Measurements from ENCODE around the gene GRIK1.

Gene GRIK1

DNA sequence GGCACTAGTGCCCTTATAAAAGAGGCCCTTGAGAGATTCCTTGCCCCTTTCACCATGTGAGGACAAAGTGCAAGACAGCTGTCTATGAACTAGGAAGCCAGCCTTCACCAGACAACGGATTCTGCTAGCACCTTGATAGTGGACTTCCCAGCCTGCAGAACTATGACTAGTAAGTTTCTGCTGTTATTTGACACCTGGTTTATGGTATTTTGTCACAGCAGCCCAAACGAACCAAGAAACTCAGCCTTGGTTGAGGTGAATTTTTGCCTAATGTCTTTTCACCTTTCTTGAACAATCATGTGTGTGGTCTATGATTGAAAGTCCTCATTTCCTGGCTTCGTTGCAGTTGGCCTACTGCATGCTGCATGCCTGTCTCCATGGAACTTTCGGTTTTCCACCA, 302.2 kb downstream of the GRIK1 start:
- Histone ChIP-seq H3K4me3 (ENCODE audit: low read length, poor library complexity, severe bottlenecking) (no peak overlapping the region), H3K9me3 (ENCODE audit: insufficient read depth, low read depth, low read length) (peaks cover 8% of the 10 kb centered on the region; the same call in 1 of the 2 replicates), H3K79me2 (ENCODE audit: insufficient read depth, low read length) (no peaks in the 10 kb centered on the region), H3K27me3 (ENCODE audit: insufficient read depth, low read length, poor library complexity, severe bottlenecking) (no peaks in the 10 kb centered on the region), H3F3A (ENCODE audit: low read depth) (no peaks in the 10 kb centered on the region), H3K4me2 (ENCODE audit: low read depth, low read length, poor library complexity, severe bottlenecking) (no peak overlapping the region), H3K4me1 (ENCODE audit: insufficient read depth, low read length, poor library complexity, severe bottlenecking) (no peaks in the 10 kb centered on the region), H3K36me3 (ENCODE audit: insufficient read depth, low read length) (no peaks in the 10 kb centered on the region), H2AFZ (ENCODE audit: low read length) (no peak overlapping the region), H3K9ac (ENCODE audit: low read depth, low read length, poor library complexity, severe bottlenecking) (no peak overlapping the region), H4K20me1 (ENCODE audit: insufficient read depth, low read length, poor library complexity, severe bottlenecking) (no peaks in the 10 kb centered on the region), H3K9me2 (replicated peaks; ENCODE audit: low read depth, low read length) (no peaks in the 10 kb centered on the region)
- TF ChIP-seq, protein P1, sequence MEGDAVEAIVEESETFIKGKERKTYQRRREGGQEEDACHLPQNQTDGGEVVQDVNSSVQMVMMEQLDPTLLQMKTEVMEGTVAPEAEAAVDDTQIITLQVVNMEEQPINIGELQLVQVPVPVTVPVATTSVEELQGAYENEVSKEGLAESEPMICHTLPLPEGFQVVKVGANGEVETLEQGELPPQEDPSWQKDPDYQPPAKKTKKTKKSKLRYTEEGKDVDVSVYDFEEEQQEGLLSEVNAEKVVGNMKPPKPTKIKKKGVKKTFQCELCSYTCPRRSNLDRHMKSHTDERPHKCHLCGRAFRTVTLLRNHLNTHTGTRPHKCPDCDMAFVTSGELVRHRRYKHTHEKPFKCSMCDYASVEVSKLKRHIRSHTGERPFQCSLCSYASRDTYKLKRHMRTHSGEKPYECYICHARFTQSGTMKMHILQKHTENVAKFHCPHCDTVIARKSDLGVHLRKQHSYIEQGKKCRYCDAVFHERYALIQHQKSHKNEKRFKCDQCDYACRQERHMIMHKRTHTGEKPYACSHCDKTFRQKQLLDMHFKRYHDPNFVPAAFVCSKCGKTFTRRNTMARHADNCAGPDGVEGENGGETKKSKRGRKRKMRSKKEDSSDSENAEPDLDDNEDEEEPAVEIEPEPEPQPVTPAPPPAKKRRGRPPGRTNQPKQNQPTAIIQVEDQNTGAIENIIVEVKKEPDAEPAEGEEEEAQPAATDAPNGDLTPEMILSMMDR (conservative IDR thresholded peaks at IDR 0.05; ENCODE audit: low read length), result no peak
- TF ChIP-seq EZH2phosphoT487 (IDR thresholded peaks at IDR 0.05; ENCODE audit: borderline replicate concordance), result no peak

- TF ChIP-seq, protein P1 (conservative IDR thresholded peaks at IDR 0.05; ENCODE audit: low read length), result no peak
- no peak for TF ChIP-seq EZH2phosphoT487 (IDR thresholded peaks at IDR 0.05; ENCODE audit: borderline replicate concordance)
- no peaks in the 10 kb centered on the region for H4K20me1 ChIP-seq (ENCODE audit: insufficient read depth, low read length, poor library complexity, severe bottlenecking)
- H3K4me2 ChIP-seq (ENCODE audit: low read depth, low read length, poor library complexity, severe bottlenecking), result no peak overlapping the region
- H3F3A ChIP-seq (ENCODE audit: low read depth), result no peaks in the 10 kb centered on the region
- peaks cover 8% of the 10 kb centered on the region; the same call in 1 of the 2 replicates for H3K9me3 ChIP-seq (ENCODE audit: insufficient read depth, low read depth, low read length)
- H3K4me1 ChIP-seq (ENCODE audit: insufficient read depth, low read length, poor library complexity, severe bottlenecking), result no peaks in the 10 kb centered on the region
- H3K79me2 ChIP-seq (ENCODE audit: insufficient read depth, low read length), result no peaks in the 10 kb centered on the region
- no peak overlapping the region for H3K4me3 ChIP-seq (ENCODE audit: low read length, poor library complexity, severe bottlenecking)
- H3K9me2 ChIP-seq (replicated peaks; ENCODE audit: low read depth, low read length), result no peaks in the 10 kb centered on the region
- no peak overlapping the region for H2AFZ ChIP-seq (ENCODE audit: low read length)
- no peaks in the 10 kb centered on the region for H3K27me3 ChIP-seq (ENCODE audit: insufficient read depth, low read length, poor library complexity, severe bottlenecking)
- H3K9ac ChIP-seq (ENCODE audit: low read depth, low read length, poor library complexity, severe bottlenecking), result no peak overlapping the region
- no peaks in the 10 kb centered on the region for H3K36me3 ChIP-seq (ENCODE audit: insufficient read depth, low read length)
Measured at GRCh38 chr21:29637134-29637533, 302.7 kb downstream of the GRIK1 start.

DNA sequence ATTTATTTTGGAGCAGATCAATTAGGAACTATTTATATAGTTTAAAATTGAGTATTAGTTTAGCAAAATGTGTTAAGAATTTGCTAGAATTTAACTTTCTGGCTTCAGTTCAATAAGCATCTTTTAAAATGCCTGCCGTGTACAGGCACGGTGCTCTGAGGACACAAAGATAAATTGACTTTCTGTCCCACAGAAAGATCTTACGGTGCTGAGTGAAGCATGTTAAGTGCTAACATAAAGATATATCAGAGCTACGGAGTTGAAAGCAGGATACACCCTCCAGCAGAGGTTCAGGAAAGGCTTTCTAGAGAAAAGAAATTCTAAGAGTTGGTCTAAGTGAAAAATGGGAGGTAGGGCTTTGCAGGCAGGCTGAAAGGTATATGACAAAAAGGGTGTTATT, 305.4 kb downstream of the GRIK1 start:
- Histone ChIP-seq H3F3A (ENCODE audit: low read depth) (no peaks in the 10 kb centered on the region), H3K4me3 (ENCODE audit: low read length, poor library complexity, severe bottlenecking) (no peak overlapping the region), H3K9ac (ENCODE audit: low read depth, low read length, poor library complexity, severe bottlenecking) (no peak overlapping the region), H3K4me1 (ENCODE audit: insufficient read depth, low read length, poor library complexity, severe bottlenecking) (no peaks in the 10 kb centered on the region), H4K20me1 (ENCODE audit: insufficient read depth, low read length, poor library complexity, severe bottlenecking) (no peaks in the 10 kb centered on the region), H3K4me2 (ENCODE audit: low read depth, low read length, poor library complexity, severe bottlenecking) (no peak overlapping the region), H3K36me3 (ENCODE audit: insufficient read depth, low read length) (no peaks in the 10 kb centered on the region), H3K27me3 (ENCODE audit: insufficient read depth, low read length, poor library complexity, severe bottlenecking) (no peaks in the 10 kb centered on the region), H3K79me2 (ENCODE audit: insufficient read depth, low read length) (no peaks in the 10 kb centered on the region), H3K9me3 (ENCODE audit: insufficient read depth, low read depth, low read length) (peaks cover 8% of the 10 kb centered on the region; the same call in 1 of the 2 replicates), H2AFZ (ENCODE audit: low read length) (no peak overlapping the region), H3K9me2 (replicated peaks; ENCODE audit: low read depth, low read length) (no peaks in the 10 kb centered on the region)
- TF ChIP-seq EZH2phosphoT487 (IDR thresholded peaks at IDR 0.05; ENCODE audit: borderline replicate concordance), result no peak
- TF ChIP-seq, protein P1 (conservative IDR thresholded peaks at IDR 0.05; ENCODE audit: low read length), result no peak

Measured in Loucy (cell line).